HEK293 (cell line): Measurements from ENCODE around the gene ADRM1.

Source experiments
- CTCF ChIA-PET: fragments of 350-600 bp; formaldehyde crosslinking; extraction: SDS; loops from one replicate; lab custom pipeline; 2021; ENCODE audit warnings: antibody characterized with exemption; lab: Yijun Ruan, JAX
- POLR2A ChIA-PET: fragments of 300-600 bp; formaldehyde crosslinking; extraction: SDS; loops from one replicate; lab custom pipeline; 2020; ENCODE audit warnings: antibody characterized with exemption, inconsistent platforms; lab: Yijun Ruan, JAX
- H3K27ac ChIP-seq: fragments of 200-500 bp; sonication (Bioruptor generic); 2 replicates; pipeline ENCODE4 v1.5.1; 2014; ENCODE audit warnings: low read depth, low read length, control low read depth, inconsistent platforms; ENCODE audit errors: extremely low read depth
- H3K36me3 ChIP-seq, 2 experiments: fragments of 200-500 bp in 1 of 2; sonication (Bioruptor generic) in 1 of 2; 1 replicate in 1 of 2; 2 replicates in 1 of 2; pipeline ENCODE4 v1.5.1; 2014 to 2017; ENCODE audit warnings: inconsistent platforms in 2 of 2, low read length in 2 of 2; ENCODE audit not compliant: control insufficient read depth in 2 of 2, insufficient read depth in 1 of 2
- H3K4me1 ChIP-seq: fragments of 200-500 bp; sonication (Bioruptor generic); 2 replicates; pipeline ENCODE4 v1.5.1; 2014; ENCODE audit warnings: mild to moderate bottlenecking, low read length, inconsistent platforms; ENCODE audit not compliant: control insufficient read depth, insufficient read depth
- H3K4me3 ChIP-seq: 2 replicates; pipeline ENCODE4 v1.5.1; 2011; ENCODE audit warnings: low read depth, mild to moderate bottlenecking, control low read depth, low read length, moderate library complexity
- H3K9me3 ChIP-seq: fragments of 200-500 bp; sonication (Bioruptor generic); 2 replicates; pipeline ENCODE4 v1.5.1; 2014; ENCODE audit warnings: low read depth, low read length, inconsistent platforms; ENCODE audit not compliant: control insufficient read depth, insufficient read depth
- EGR2 ChIP-seq: fragments of 450-650 bp; formaldehyde crosslinking; IDR thresholded peaks from 2 replicates; pipeline ENCODE4 v1.5.1; 2016; ENCODE audit warnings: low read depth, missing biosample characterization, missing genetic modification characterization
- IKZF3 ChIP-seq: fragments of 450-650 bp; IDR thresholded peaks from 2 replicates; pipeline ENCODE4 v1.5.0; 2018; ENCODE audit warnings: missing biosample characterization, mild to moderate bottlenecking, missing genetic modification characterization, moderate library complexity
- SCRT1 ChIP-seq: fragments of 450-650 bp; formaldehyde crosslinking; IDR thresholded peaks from 2 replicates; pipeline ENCODE4 v1.5.1; 2016; ENCODE audit warnings: missing biosample characterization, missing genetic modification characterization, borderline replicate concordance
- SETDB1 ChIP-seq: IDR thresholded peaks from one replicate; pipeline ENCODE4 v1.6.1; 2017; ENCODE audit warnings: mild to moderate bottlenecking, low read length, moderate library complexity, mixed read lengths; ENCODE audit not compliant: insufficient read length
- SP3 ChIP-seq: fragments of 450-650 bp; formaldehyde crosslinking; IDR thresholded peaks from 2 replicates; pipeline ENCODE4 v1.5.1; 2016; ENCODE audit warnings: missing biosample characterization, missing genetic modification characterization
- ZEB2 ChIP-seq: fragments of 450-650 bp; formaldehyde crosslinking; IDR thresholded peaks from 2 replicates; pipeline ENCODE4 v1.5.1; 2016; ENCODE audit warnings: missing biosample characterization, missing genetic modification characterization
- ZFHX2 ChIP-seq: fragments of 450-650 bp; formaldehyde crosslinking; conservative IDR thresholded peaks from 2 replicates; pipeline ENCODE4 v1.5.1; 2016; ENCODE audit warnings: missing biosample characterization, missing genetic modification characterization
- ZFP41 ChIP-seq: fragments of 450-650 bp; formaldehyde crosslinking; IDR thresholded peaks from 2 replicates; pipeline ENCODE4 v1.5.1; 2016; ENCODE audit warnings: missing biosample characterization, missing genetic modification characterization, borderline replicate concordance
- ZNF112 ChIP-seq: fragments of 450-650 bp; formaldehyde crosslinking; IDR thresholded peaks from 2 replicates; pipeline ENCODE4 v1.5.0; 2017; ENCODE audit warnings: missing biosample characterization, missing genetic modification characterization
- ZNF121 ChIP-seq: fragments of 450-650 bp; formaldehyde crosslinking; IDR thresholded peaks from 2 replicates; pipeline ENCODE4 v1.5.1; 2016; ENCODE audit warnings: missing biosample characterization, missing genetic modification characterization
- ZNF138 ChIP-seq: fragments of 450-650 bp; formaldehyde crosslinking; IDR thresholded peaks from 2 replicates; pipeline ENCODE4 v1.5.1; 2016; ENCODE audit warnings: missing biosample characterization, missing genetic modification characterization, borderline replicate concordance
- ZNF16 ChIP-seq: fragments of 450-650 bp; formaldehyde crosslinking; IDR thresholded peaks from 2 replicates; pipeline ENCODE4 v1.5.1; 2016; ENCODE audit warnings: low read depth, missing biosample characterization, missing genetic modification characterization
- ZNF24 ChIP-seq: fragments of 450-650 bp; formaldehyde crosslinking; IDR thresholded peaks from 2 replicates; pipeline ENCODE4 v1.5.1; 2016; ENCODE audit warnings: missing biosample characterization, missing genetic modification characterization
- ZNF248 ChIP-seq: fragments of 450-650 bp; formaldehyde crosslinking; IDR thresholded peaks from 2 replicates; pipeline ENCODE4 v1.5.1; 2017; ENCODE audit warnings: missing biosample characterization, missing genetic modification characterization
- ZNF501 ChIP-seq: fragments of 450-650 bp; formaldehyde crosslinking; IDR thresholded peaks from 2 replicates; pipeline ENCODE4 v1.5.1; 2016; ENCODE audit warnings: missing biosample characterization, missing genetic modification characterization
- ZNF514 ChIP-seq: fragments of 450-650 bp; formaldehyde crosslinking; IDR thresholded peaks from 2 replicates; pipeline ENCODE4 v1.5.1; 2016; ENCODE audit warnings: missing biosample characterization, missing genetic modification characterization
- ZNF596 ChIP-seq: fragments of 450-650 bp; IDR thresholded peaks from 2 replicates; pipeline ENCODE4 v1.5.0; 2018; ENCODE audit warnings: missing biosample characterization, mild to moderate bottlenecking, missing genetic modification characterization, moderate library complexity
- ZNF654 ChIP-seq: fragments of 450-650 bp; formaldehyde crosslinking; IDR thresholded peaks from 2 replicates; pipeline ENCODE4 v1.5.1; 2016; ENCODE audit warnings: low read depth, missing biosample characterization, missing genetic modification characterization
- TF ChIP-seq, protein P1 (sequence below): fragments of 450-650 bp; formaldehyde crosslinking; IDR thresholded peaks from 2 replicates; pipeline ENCODE4 v1.5.1; 2016; ENCODE audit warnings: missing biosample characterization, missing genetic modification characterization
- TF ChIP-seq, protein P2 (sequence below): fragments of 450-650 bp; formaldehyde crosslinking; IDR thresholded peaks from 2 replicates; pipeline ENCODE4 v1.5.1; 2017; ENCODE audit warnings: missing biosample characterization, missing genetic modification characterization
- TF ChIP-seq, protein P3 (sequence below): fragments of 450-650 bp; formaldehyde crosslinking; IDR thresholded peaks from 2 replicates; pipeline ENCODE4 v1.5.1; 2016; ENCODE audit warnings: missing biosample characterization, missing genetic modification characterization, low read depth
- TF ChIP-seq, protein P4 (sequence below): fragments of 450-650 bp; formaldehyde crosslinking; IDR thresholded peaks from 2 replicates; pipeline ENCODE4 v1.5.1; 2017; ENCODE audit warnings: missing biosample characterization, missing genetic modification characterization
- TF ChIP-seq, protein P5 (sequence below): fragments of 450-650 bp; formaldehyde crosslinking; IDR thresholded peaks from 2 replicates; pipeline ENCODE4 v1.5.1; 2016; ENCODE audit warnings: missing biosample characterization, missing genetic modification characterization, borderline replicate concordance
- TF ChIP-seq, protein P6 (sequence below): fragments of 450-650 bp; formaldehyde crosslinking; IDR thresholded peaks from 2 replicates; pipeline ENCODE4 v1.5.1; 2016; ENCODE audit warnings: missing biosample characterization, missing genetic modification characterization

Gene ADRM1

DNA sequence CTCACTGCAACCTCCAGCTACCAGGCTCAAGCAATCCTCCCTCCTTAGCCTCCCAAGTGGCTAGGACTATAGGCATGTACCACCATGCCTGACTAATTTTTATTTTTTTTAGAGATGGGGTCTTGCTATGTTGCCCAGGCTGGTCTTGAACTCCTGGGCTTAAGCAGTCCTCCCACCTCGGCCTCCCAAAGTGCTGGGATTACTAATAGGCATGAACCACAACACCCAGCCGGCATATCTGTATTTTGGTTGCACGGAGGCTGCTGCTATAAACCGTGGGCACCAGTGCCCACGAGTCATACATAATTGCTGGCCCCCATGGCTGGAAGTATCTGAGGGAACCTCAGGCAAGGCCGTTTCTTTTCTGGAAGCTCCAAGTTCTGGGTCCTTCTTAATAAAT lies 18.3 kb upstream of the ADRM1 start:
- no peak for TF ChIP-seq ZNF654
- peak; percentile 96 for TF ChIP-seq ZNF121
- peak; percentile 40; the same call in 1 of the 2 replicates for TF ChIP-seq ZFHX2
- TF ChIP-seq IKZF3 (tag by site-specific recombination), result no peak
- peak; percentile 42; the same call in 1 of the 2 replicates for TF ChIP-seq EGR2 (tag by site-specific recombination)
- Histone ChIP-seq H3K4me1 (no peaks in the 10 kb centered on the region), H3K27ac (no peak overlapping the region), H3K9me3 (no peaks in the 10 kb centered on the region), H3K4me3 (no peak overlapping the region), H3K36me3 (peaks cover 13 to 90% of the 10 kb centered on the region in 2 experiments; a peak in 2 of 3 replicates)
- CTCF ChIA-PET, result interaction anchor here (1.9 kb wide), 1 partner anchor 98 kb away, joined by 5 read pairs; no protein-coding TSS in a partner anchor
- POLR2A ChIA-PET, result no interaction called here

DNA sequence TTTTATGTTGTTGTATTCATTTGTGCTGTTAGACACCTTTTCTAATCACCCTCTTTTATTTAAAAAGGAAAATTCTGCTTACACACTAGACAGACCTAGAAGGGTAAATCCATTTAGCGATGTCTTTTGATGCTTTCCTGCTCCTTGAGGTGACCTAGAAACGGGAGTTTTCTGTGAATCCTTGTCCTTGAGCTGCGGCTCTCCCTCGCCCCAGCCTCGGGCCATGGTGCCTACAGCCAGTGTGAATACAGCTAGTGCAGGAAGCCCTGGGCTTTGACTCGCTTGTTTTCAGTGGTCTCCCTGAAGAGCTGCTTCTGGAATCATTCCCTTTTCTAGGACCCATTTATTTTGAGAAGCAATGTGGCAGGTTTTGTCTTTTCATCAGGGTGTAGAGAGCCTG lies 17.6 kb upstream of the ADRM1 start:
- no peak overlapping the region for H3K27ac ChIP-seq

More for the DNA sequence above, 17.6 kb upstream of the ADRM1 start:
- ChIA-PET POLR2A (no interaction called here), CTCF (no interaction called here)
- no peaks in the 10 kb centered on the region for H3K9me3 ChIP-seq
- peaks cover 15 to 89% of the 10 kb centered on the region in 2 experiments; a peak in 2 of 3 replicates for H3K36me3 ChIP-seq
- TF ChIP-seq SCRT1, result no peak
- TF ChIP-seq, protein P1, sequence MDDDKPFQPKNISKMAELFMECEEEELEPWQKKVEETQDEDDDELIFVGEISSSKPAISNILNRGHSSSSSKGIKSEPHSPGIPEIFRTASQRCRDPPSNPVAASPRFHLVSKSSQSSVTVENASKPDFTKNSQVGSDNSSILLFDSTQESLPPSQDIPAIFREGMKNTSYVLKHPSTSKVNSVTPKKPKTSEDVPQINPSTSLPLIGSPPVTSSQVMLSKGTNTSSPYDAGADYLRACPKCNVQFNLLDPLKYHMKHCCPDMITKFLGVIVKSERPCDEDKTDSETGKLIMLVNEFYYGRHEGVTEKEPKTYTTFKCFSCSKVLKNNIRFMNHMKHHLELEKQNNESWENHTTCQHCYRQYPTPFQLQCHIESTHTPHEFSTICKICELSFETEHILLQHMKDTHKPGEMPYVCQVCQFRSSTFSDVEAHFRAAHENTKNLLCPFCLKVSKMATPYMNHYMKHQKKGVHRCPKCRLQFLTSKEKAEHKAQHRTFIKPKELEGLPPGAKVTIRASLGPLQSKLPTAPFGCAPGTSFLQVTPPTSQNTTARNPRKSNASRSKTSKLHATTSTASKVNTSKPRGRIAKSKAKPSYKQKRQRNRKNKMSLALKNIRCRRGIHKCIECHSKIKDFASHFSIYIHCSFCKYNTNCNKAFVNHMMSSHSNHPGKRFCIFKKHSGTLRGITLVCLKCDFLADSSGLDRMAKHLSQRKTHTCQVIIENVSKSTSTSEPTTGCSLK (tag by site-specific recombination), result no peak
- no peak for TF ChIP-seq ZNF24 (tag by site-specific recombination)
- no peak for TF ChIP-seq ZNF596 (tag by site-specific recombination)
- TF ChIP-seq ZNF501 (tag by site-specific recombination), result no peak
- TF ChIP-seq, protein P2, sequence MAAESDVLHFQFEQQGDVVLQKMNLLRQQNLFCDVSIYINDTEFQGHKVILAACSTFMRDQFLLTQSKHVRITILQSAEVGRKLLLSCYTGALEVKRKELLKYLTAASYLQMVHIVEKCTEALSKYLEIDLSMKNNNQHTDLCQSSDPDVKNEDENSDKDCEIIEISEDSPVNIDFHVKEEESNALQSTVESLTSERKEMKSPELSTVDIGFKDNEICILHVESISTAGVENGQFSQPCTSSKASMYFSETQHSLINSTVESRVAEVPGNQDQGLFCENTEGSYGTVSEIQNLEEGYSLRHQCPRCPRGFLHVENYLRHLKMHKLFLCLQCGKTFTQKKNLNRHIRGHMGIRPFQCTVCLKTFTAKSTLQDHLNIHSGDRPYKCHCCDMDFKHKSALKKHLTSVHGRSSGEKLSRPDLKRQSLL (tag by site-specific recombination), result no peak
- no peak for TF ChIP-seq ZNF248 (tag by site-specific recombination)
- TF ChIP-seq SETDB1, result no peak
- no peak for TF ChIP-seq ZEB2
- TF ChIP-seq, protein P3, sequence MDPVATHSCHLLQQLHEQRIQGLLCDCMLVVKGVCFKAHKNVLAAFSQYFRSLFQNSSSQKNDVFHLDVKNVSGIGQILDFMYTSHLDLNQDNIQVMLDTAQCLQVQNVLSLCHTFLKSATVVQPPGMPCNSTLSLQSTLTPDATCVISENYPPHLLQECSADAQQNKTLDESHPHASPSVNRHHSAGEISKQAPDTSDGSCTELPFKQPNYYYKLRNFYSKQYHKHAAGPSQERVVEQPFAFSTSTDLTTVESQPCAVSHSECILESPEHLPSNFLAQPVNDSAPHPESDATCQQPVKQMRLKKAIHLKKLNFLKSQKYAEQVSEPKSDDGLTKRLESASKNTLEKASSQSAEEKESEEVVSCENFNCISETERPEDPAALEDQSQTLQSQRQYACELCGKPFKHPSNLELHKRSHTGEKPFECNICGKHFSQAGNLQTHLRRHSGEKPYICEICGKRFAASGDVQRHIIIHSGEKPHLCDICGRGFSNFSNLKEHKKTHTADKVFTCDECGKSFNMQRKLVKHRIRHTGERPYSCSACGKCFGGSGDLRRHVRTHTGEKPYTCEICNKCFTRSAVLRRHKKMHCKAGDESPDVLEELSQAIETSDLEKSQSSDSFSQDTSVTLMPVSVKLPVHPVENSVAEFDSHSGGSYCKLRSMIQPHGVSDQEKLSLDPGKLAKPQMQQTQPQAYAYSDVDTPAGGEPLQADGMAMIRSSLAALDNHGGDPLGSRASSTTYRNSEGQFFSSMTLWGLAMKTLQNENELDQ, result no peak
- TF ChIP-seq ZFP41 (tag by site-specific recombination), result no peak
- TF ChIP-seq ZNF514, result no peak
- no peak for TF ChIP-seq ZNF16
- TF ChIP-seq SP3 (tag by site-specific recombination), result no peak
- TF ChIP-seq, protein P4, sequence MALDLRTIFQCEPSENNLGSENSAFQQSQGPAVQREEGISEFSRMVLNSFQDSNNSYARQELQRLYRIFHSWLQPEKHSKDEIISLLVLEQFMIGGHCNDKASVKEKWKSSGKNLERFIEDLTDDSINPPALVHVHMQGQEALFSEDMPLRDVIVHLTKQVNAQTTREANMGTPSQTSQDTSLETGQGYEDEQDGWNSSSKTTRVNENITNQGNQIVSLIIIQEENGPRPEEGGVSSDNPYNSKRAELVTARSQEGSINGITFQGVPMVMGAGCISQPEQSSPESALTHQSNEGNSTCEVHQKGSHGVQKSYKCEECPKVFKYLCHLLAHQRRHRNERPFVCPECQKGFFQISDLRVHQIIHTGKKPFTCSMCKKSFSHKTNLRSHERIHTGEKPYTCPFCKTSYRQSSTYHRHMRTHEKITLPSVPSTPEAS (tag by site-specific recombination), result no peak
- no peak for TF ChIP-seq ZNF138
- TF ChIP-seq, protein P5, sequence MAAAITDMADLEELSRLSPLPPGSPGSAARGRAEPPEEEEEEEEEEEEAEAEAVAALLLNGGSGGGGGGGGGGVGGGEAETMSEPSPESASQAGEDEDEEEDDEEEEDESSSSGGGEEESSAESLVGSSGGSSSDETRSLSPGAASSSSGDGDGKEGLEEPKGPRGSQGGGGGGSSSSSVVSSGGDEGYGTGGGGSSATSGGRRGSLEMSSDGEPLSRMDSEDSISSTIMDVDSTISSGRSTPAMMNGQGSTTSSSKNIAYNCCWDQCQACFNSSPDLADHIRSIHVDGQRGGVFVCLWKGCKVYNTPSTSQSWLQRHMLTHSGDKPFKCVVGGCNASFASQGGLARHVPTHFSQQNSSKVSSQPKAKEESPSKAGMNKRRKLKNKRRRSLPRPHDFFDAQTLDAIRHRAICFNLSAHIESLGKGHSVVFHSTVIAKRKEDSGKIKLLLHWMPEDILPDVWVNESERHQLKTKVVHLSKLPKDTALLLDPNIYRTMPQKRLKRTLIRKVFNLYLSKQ (tag by site-specific recombination), result no peak
- TF ChIP-seq, protein P6, sequence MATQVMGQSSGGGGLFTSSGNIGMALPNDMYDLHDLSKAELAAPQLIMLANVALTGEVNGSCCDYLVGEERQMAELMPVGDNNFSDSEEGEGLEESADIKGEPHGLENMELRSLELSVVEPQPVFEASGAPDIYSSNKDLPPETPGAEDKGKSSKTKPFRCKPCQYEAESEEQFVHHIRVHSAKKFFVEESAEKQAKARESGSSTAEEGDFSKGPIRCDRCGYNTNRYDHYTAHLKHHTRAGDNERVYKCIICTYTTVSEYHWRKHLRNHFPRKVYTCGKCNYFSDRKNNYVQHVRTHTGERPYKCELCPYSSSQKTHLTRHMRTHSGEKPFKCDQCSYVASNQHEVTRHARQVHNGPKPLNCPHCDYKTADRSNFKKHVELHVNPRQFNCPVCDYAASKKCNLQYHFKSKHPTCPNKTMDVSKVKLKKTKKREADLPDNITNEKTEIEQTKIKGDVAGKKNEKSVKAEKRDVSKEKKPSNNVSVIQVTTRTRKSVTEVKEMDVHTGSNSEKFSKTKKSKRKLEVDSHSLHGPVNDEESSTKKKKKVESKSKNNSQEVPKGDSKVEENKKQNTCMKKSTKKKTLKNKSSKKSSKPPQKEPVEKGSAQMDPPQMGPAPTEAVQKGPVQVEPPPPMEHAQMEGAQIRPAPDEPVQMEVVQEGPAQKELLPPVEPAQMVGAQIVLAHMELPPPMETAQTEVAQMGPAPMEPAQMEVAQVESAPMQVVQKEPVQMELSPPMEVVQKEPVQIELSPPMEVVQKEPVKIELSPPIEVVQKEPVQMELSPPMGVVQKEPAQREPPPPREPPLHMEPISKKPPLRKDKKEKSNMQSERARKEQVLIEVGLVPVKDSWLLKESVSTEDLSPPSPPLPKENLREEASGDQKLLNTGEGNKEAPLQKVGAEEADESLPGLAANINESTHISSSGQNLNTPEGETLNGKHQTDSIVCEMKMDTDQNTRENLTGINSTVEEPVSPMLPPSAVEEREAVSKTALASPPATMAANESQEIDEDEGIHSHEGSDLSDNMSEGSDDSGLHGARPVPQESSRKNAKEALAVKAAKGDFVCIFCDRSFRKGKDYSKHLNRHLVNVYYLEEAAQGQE (tag by site-specific recombination), result no peak
- TF ChIP-seq ZNF112 (tag by site-specific recombination), result no peak
- no peaks in the 10 kb centered on the region for H3K4me1 ChIP-seq
- H3K4me3 ChIP-seq, result no peak overlapping the region
